Inferior parietal cortex (tissue), 1 donor: ENCODE measurements around the gene LBP.
"Not testable (repeated sequence)": the region's sequence is repeated elsewhere in the genome, so short reads cannot be mapped to it uniquely, and the experiment has no call there.

Experiments
- DNase-seq: peaks from one replicate; pipeline ENCODE4 v3.0.0-alpha.2; 2016; ENCODE audit errors: extremely low spot score

The LBP gene

GRCh38 chr20:38395751-38396395 lies 49.6 kb downstream of the LBP start:
- not testable (repeated sequence) for DNase-seq

GRCh38 chr20:38402089-38402488 lies 55.8 kb downstream of the LBP start:
- DNase-seq = no peak

GRCh38 chr20:38402816-38403215 lies 56.5 kb downstream of the LBP start:
- no peak for DNase-seq

GRCh38 chr20:38404016-38404415 lies 57.7 kb downstream of the LBP start:
- no peak for DNase-seq

- DNase-seq = no peak
These were observed 58.9 kb downstream of the LBP start for GRCh38 chr20:38405132-38405531.

GRCh38 chr20:38406476-38406875 lies 60.2 kb downstream of the LBP start:
- DNase-seq = no peak

GRCh38 chr20:38407321-38407720 lies 61.0 kb downstream of the LBP start:
- DNase-seq = no peak

- DNase-seq = not testable (repeated sequence)
These were observed 61.5 kb downstream of the LBP start for GRCh38 chr20:38407822-38408221.

- no peak for DNase-seq
These were observed 66.7 kb downstream of the LBP start for GRCh38 chr20:38412877-38413577.

GRCh38 chr20:38414769-38415450 lies 68.6 kb downstream of the LBP start:
- no peak for DNase-seq

- no peak for DNase-seq
These were observed 72.4 kb downstream of the LBP start for GRCh38 chr20:38418509-38419204.

- no peak for DNase-seq
These were observed 74.3 kb downstream of the LBP start for GRCh38 chr20:38420388-38421085.

GRCh38 chr20:38421915-38422314 lies 75.6 kb downstream of the LBP start:
- DNase-seq = no peak

GRCh38 chr20:38423541-38423940 lies 77.3 kb downstream of the LBP start:
- no peak for DNase-seq

- no peak for DNase-seq
These were observed 78.1 kb downstream of the LBP start for GRCh38 chr20:38424401-38424800.

- no peak for DNase-seq
These were observed 80.0 kb downstream of the LBP start for GRCh38 chr20:38426006-38426897.
